ENCODE results near the gene PPARD.

- TF ChIP-seq CTCF (IDR thresholded peaks at IDR 0.05; ENCODE audit: insufficient read depth, low read length) (no peak), REST (IDR thresholded peaks at IDR 0.05; ENCODE audit: insufficient replicate concordance, low read depth) (no peak), GABPA (IDR thresholded peaks at IDR 0.05; ENCODE audit: low read depth) (no peak), POLR2AphosphoS5 (IDR thresholded peaks at IDR 0.05; ENCODE audit: low read depth) (peak; percentile 32)
These were observed 132.0 kb downstream of the PPARD start for GRCh38 chr6:35474131-35474941.

Measured in HL-60 (cell line).